ENCODE data around the gene THAP7. TPM values are rescaled to one million over a fixed set of nuclear protein-coding genes. Genes with fewer than 3 reads are reported as not detected.
"Not testable (repeated sequence)": the region's sequence is repeated elsewhere in the genome, so short reads cannot be mapped to it uniquely, and the experiment has no call there.

The THAP7 gene
- total and polyA plus RNA-seq, 9 donors, result 7.8 to 54.9 (median 39.3) TPM

GRCh38 chr22:21009638-21010425 lies 7.9 kb upstream of the THAP7 start:
- Histone ChIP-seq H3K27ac (no peak overlapping the region), H3K27me3 (no peaks in the 10 kb centered on the region), H3K9me3 (no peaks in the 10 kb centered on the region), H3K4me3 (no peak overlapping the region), H3K36me3 (no peaks in the 10 kb centered on the region), H3K4me1 (ENCODE audit: insufficient read depth) (peaks cover 4% of the 10 kb centered on the region)
- intact Hi-C loops (cut with DNase I), result loop anchor here in 1 of 4 donors (10.0 kb wide), 1 partner anchor 145 kb away; no protein-coding TSS in a partner anchor
- 44 to 48% (median 45%) methylated on average over 10 of the region's 10 CpGs for WGBS, 3 donors
- TF ChIP-seq CTCF (IDR thresholded peaks at IDR 0.05), result no peak
- TF ChIP-seq EP300 (IDR thresholded peaks at IDR 0.05), result no peak
- no peak for TF ChIP-seq POLR2A (IDR thresholded peaks at IDR 0.05)
- no peak for DNase-seq

- H3K36me3 ChIP-seq; H3K4me1 ChIP-seq (ENCODE audit: insufficient read depth); H3K4me3 ChIP-seq; H3K27me3 ChIP-seq; H3K27ac ChIP-seq; intact Hi-C loops (cut with DNase I); H3K9me3 ChIP-seq; DNase-seq: not testable (repeated sequence)
- WGBS, 3 donors, result 87 to 91% (median 89%) methylated on average over 13 of the region's 13 CpGs
Observed at GRCh38 chr22:21009208-21009607, 7.3 kb upstream of the THAP7 start.

- 60 to 74% (median 61%) methylated on average over 4 of the region's 4 CpGs for WGBS, 3 donors
- TF ChIP-seq EP300 (IDR thresholded peaks at IDR 0.05) (no peak), CTCF (IDR thresholded peaks at IDR 0.05) (no peak), POLR2A (IDR thresholded peaks at IDR 0.05) (no peak)
- no peaks in the 10 kb centered on the region for H3K9me3 ChIP-seq
- intact Hi-C loops (cut with DNase I), result no loop called here
- H3K4me3 ChIP-seq, result no peak overlapping the region
- no peak for DNase-seq
- peaks cover 10% of the 10 kb centered on the region for H3K4me1 ChIP-seq (ENCODE audit: insufficient read depth)
- no peaks in the 10 kb centered on the region for H3K27me3 ChIP-seq
- no peaks in the 10 kb centered on the region for H3K36me3 ChIP-seq
- H3K27ac ChIP-seq, result no peak overlapping the region
Observed at GRCh38 chr22:21003782-21004181, 1.9 kb upstream of the THAP7 start.

- Histone ChIP-seq H3K4me1 (ENCODE audit: insufficient read depth) (peaks cover 10% of the 10 kb centered on the region), H3K27ac (peak overlapping the region; percentile 93 to 94)
- WGBS, 3 donors, result 0 to 2% (median 1%) methylated on average over 23 to 26 of the region's 26 CpGs
Observed at GRCh38 chr22:21000987-21001600, 824 bp downstream of the THAP7 start.

More at GRCh38 chr22:21000987-21001600, 824 bp downstream of the THAP7 start:
- TF ChIP-seq CTCF (IDR thresholded peaks at IDR 0.05) (peak in 1 of 3 donors; percentile 11), EP300 (IDR thresholded peaks at IDR 0.05) (no peak), POLR2A (IDR thresholded peaks at IDR 0.05) (no peak)
- intact Hi-C loops (cut with DNase I), result no loop called here
- H3K36me3 ChIP-seq, result no peaks in the 10 kb centered on the region
- H3K27me3 ChIP-seq, result no peaks in the 10 kb centered on the region
- no peaks in the 10 kb centered on the region for H3K9me3 ChIP-seq
- no peak for DNase-seq
- peak overlapping the region; percentile 82 for H3K4me3 ChIP-seq
